ENCODE results near the gene PRR20G.
"Not testable (repeated sequence)": the region's sequence is repeated elsewhere in the genome, so short reads cannot be mapped to it uniquely, and the experiment has no call there.

The PRR20G gene

DNA sequence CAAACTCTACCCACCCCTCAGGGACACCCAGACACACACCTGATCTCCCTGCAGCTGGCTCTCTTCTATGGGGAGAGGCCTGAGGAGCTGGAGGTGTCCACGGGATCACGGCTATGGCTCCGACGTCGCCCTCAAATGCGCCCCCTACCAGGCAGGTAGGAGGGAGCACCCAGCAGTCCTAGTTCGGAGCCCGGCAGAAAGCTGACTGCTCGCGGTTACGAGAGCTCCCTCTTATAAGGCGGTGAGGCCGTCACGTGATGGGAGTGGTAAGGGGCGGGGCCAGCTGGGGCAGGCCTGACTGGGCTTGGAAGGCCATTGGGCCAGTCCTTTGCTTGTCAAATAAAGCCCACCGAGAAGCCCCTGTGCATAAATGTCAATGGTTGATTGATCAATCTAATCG lies at the start of gene PRR20G:
Gene PRR20G (minus strand): TSS at position 207 of the 400 bp plus-strand sequence. CDS start 681 bp downstream, outside the sequence.
- DNase-seq, result no peak

DNA sequence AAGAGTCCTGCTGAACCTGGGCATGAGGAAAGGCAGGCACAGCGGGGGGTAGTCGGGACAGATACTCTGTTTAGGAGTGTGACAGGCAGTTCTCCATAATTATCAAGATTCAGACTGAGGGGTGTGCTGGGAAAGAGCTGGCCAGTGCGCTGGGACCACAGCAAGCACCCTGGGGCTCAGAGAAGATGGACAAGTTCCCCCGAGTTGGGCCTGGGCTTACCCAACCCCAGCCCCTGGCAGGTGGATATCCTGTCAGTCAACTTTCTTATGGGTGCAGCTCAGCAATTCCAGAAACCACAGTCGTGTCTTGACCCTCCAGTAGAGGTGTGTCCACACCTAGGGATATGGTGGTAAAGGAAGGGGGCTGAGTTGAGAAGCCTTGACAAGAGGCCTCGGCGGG lies 49.2 kb upstream of the PRR20G start:
- DNase-seq, result no peak

DNA sequence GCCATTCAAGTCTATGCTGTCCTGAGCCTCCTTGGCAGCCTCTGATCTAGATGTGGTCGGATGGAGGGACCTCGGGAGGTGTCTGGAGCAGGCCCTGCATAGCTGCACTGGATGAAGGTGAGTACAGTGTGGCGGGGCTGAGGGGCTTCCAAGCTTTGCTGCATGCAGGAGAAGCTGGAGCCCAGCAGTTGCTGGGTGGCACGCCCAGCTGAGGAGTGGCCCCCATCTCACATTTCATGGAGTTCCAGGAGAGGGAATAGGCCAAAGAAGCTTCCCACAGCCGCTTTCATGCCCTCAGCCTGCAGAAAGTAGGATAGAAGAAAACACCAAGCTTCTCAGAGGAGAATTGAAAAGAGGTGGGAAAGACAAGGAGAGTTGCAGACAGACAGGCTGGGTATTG lies 48.3 kb upstream of the PRR20G start:
- no peak for DNase-seq

DNA sequence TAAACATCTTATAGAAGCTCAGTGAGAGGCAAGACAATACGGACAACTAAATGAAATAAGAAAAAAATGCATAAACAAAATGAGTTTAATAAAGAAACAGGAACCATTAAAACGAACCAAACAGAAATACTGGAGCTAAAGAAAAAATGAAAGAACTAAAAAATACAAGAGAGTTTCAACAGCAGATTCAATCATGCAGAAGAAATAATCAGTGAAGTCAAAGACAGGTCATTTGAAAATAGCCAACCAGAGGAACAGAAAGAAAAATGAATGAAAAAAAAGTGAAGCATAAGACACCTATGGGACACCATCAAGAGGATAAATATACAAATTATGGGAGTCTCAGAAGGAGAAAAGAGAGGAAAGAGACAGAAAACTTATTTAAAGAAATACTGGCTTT lies 42.5 kb upstream of the PRR20G start:
- no peak for DNase-seq

DNA sequence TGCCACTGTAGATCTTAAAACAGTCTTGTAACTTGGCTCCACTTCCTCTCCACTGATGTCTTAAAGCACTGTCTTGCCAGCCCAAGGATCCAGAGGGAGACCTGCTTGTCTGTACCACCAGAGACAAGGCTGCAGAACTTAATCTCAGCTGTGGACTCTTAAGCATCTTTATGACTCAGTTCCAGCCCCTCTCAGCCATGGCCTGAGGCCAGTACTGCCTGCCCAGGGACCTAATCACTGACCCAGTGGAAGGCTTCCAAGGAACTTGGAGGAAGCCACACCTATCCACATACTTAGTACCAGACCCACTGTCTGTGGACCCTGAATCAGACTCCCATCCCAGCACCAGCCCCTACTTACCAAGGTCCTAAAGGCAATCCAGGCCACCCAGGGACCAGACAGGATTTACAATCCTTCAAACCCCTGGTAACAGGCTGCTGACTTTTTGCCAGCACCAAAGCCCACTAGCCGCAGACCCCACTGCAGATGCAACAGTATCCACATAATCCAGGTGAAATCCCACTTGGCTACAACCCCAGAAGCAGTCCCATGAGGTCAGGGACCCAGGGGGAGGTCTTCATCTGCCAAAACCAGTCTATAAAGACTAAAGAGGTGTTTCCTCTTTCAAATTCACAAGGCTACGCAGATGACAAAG lies 41.9 kb upstream of the PRR20G start:
- DNase-seq, result no peak

DNA sequence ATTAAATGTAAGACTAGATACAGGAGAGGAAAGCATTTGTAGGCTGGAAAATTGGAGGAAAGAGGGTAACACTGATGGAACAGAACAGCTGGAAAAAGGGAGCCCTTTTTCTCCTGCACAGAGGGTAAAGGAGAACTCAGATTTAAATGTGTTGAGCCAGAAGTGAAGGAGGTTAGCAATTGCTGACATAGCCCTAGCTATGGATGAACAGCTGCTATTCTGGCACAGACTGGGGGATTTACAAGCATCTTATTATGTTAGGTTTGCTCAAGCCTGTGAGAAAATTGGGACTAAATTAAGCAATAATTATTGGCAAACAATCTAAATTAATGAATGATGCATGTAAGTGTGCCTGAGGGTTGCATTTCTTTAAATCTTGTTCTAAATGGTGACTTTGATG lies 40.6 kb upstream of the PRR20G start:
- no peak for DNase-seq

DNA sequence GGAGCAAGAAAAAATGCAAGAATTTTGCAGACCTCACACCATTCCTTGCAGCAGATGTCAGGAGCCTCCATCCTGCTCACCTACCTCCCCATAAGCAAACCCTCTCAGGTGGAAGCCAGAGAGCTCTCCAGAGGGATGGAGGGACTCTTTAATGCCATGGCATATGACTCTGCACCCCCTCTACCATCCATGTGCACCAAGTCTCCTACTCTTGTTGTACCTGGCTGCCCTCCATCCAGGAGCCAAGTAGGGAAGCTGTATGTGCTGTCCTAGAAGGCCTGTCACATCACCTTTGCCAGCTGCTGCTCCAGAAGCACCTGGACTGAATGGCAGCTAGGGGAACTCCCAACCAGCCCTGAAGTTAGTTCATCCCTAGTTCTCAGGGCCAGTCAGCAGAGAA lies 38.5 kb upstream of the PRR20G start:
- no peak for DNase-seq

DNA sequence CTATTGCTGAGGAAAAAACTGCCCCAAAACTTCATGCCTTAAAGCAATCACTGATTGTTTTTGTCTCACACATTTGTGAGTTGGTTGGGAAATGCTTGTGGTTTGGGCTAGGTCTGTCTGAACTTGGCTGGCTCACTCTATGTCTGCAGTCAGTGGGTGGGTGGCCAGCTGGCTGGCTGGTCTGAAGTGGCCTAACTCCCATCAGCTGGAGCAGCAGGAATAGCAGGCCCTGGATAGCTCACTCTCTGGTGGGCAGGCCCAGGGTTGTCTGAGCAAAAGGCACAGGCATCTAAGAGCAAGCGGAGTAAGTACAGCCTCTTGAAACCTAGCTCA lies 37.7 kb upstream of the PRR20G start:
- no peak for DNase-seq

DNA sequence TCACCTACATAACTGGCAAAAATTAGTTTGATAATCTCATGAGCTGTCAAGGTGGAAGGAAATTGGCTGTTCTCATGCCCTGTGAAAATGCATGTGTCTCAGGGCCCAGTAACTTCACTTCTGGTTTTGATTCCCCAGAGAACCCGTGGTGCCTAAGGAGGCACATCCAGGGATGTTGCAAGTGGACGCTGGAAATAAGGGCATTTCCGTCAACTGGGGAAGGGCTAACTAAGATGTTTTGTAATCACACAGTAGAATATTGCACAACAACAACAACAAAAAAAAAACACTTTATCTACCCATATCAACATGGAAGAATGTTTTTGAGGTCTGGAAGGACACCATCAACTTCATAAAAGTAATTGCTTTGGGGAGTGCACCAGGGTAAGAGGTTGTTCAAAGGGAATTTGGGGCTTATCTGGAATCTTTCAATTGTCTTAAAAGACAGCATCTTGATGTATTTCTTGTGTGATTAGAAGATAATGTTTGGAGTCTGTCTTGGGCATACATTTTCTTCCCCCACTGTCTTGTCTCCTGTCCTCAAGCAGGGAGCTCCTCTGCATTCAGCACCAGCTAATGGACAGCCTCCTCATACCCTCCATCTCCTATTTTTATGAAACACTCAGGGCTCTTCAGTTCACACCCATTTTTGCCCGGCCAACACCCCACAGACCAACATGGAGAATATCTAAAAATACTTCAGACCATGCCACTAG lies 37.2 kb upstream of the PRR20G start:
- DNase-seq, result no peak

DNA sequence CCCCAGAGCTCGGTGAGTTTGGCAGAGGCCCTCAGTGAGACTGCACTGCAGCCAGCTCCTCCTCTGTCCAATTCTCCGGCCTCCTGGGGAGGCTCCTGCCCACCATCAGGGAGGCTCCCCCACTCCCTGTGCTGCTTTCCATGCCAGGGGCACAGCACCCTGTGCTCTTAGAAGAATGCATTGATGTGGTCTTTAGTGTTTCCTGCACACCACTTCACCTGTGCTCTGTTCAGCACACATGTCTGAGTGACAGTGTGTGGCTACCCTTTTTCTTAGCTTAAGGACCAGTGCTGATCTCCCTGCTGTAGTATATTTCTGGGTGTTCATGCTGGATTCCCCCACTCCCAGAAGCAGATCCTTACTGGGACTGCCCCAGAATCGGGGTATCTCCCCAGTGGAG lies 36.2 kb upstream of the PRR20G start:
- DNase-seq, result no peak

DNA sequence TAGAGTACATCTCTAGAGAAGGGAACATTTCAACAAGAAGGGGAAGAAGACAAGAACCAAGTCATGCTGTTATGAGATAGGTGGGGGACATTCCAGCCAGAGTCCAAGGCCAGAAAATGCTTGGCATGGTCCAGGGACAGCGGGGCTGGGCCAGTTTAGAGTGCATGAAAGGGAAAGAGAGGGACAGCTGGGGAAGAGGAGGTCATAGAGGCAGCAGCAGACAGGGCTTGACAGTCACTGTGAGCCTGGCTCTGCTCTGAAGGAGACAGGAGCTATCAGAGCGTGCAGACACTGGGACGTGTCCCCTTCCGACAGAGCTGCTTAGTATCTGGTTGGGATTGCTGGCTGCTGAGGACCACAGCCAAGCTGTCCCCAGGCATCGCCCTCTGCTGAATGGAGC lies 35.7 kb upstream of the PRR20G start:
- DNase-seq, result no peak

DNA sequence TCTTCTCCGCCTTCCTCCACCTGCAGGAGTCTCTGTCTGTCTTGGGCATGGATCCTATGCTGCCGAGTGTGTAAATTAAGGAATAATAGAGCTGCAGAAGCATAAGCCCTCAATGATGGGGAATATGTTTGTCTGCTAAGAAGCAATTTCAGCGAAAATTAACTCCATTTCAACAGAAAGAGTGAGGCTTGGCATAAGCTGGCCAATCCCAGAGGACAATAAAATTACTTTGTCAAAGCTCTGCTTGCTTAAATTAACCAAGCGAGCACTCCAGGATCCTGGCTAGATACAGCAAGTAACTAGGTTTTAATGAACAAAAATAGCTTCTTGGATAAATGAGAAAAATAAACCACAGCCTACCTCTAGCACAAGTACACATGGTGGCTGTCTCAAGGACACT lies 33.5 kb upstream of the PRR20G start:
- DNase-seq, result no peak

DNA sequence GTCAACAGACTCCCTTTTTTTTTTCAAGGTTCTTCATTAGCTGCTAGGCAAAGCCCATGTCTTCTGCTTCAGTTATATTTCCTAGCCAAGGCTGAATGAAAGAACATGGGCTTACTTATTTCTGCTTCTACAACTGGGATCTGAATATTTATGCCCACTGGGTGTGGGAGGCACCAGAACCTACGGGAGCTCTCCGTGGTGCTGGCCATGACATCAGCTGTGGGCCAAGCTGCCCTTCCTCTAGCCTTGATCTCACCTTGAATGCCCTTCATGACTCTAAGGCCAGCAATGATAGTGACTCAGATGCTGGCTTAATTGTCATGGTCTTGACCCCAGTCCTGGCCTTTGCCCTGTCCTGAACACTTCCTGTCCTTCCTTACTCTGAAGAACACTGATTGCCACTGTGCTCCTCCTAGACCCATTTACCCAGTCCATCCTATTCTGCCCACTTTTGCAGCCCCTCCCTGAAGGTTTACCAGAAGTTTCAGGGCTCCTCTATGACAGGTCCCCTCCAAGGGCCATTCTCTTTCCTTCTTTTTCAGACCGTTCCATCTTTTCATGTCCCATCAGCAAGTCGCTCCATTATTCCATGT lies 32.8 kb upstream of the PRR20G start:
- no peak for DNase-seq

DNA sequence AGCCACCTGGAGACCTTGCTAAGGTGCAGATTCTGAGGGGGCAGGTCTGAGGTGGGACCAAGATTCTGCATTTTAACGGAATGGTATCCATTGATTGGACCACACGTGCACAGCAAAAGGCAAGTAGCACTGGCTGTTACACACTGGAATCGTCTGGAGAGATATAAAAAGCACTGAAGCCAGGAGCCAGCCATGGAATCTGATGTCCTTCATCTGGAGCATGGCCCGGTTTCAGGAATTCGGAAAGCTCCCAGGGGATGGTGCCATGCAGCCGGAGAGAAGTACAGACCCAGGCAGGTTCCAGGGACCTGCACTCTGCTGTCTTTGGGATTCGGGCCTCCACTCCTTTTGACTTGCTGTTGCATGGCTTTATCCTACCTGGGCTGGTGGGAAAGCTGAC lies 28.8 kb upstream of the PRR20G start:
- no peak for DNase-seq

DNA sequence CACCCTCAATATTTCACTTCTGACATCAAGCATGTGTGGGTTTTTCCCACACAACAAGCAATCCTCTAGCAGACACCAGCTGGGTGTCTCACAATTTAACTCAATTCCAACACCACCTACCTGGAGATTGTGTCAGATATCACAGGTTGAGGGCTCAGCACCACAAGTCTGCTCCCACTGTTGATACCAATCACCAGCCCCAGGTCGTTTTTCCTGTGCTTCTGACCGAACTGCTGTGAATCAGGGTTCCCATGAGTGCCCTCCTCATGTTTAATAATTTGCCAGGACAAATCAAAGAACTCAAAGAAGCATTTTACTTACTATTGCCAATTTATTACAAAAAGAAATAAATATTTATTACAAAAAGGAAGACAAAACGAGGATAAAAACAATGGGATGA lies 25.0 kb upstream of the PRR20G start:
- DNase-seq, result no peak

DNA sequence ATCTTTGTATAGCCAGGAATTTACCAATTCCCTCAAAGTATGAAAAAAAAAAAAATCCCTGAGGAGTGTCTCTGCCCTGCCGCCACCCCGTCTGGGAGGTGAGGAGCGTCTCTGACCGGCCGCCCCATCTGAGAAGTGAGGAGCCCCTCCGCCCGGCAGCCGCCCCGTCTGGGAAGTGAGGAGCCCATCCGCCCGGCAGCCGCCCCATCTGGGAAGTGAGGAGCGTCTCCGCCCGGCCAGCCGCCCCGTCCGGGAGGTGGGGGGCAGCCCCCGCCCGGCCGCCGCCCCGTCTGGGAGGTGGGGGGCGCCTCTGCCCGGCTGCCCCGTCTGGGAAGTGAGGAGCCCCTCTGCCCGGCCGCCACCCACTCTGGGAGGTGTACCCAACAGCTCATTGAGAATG lies 21.0 kb upstream of the PRR20G start:
- not testable (repeated sequence) for DNase-seq

DNA sequence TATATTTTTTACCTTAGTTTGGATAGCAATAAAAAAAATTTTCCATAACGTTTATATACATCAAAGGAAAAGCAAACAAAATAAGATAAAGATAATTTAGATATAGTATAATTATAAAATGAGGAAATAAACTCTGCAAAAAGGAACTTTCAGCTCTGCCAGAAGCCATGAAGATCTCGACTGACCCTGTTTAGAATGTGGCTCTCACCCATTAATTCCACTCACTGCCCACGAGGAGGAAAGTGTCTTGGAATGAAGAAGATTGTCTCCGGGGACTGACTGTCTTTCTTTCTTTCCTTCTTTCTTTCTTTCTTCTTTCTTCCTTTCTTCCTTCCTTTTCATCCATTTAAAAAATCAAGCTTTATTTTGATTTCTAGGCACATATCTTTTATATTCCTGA lies 20.1 kb upstream of the PRR20G start:
- no peak for DNase-seq

DNA sequence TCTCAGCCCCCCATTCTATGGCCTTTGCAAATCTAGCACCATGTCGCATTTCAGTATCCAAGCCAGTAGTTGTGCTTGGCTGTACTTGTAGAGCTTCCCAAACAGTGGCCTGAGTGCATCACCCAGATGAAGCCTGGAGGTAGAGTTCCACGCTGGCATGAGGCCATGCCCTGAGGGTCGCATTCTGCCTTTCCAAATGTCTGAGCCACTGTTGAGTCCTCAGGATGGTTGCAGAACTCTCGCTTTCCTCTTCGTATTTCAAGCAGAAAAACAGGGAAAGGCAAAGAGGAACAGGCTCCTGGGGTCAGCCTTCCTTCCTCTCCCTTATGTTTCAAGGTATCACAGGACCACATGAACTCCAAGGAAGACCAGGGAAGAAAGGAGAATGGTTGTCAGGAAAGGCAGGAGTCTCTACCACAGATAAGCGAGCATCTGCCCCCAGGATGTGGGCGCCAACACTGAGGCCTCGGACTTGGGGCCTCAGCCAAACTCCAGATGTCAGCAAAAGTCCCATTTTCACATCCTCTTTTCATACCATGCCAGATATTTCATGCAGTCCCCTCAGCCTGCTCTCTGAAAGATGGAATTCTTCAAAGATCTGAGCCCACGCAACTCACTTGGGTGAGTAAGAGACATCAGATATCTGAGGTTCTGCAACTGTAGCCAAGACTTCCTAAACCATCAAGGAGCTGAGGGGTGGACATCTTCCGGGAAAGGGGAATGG lies 19.4 kb upstream of the PRR20G start:
- DNase-seq, result no peak

DNA sequence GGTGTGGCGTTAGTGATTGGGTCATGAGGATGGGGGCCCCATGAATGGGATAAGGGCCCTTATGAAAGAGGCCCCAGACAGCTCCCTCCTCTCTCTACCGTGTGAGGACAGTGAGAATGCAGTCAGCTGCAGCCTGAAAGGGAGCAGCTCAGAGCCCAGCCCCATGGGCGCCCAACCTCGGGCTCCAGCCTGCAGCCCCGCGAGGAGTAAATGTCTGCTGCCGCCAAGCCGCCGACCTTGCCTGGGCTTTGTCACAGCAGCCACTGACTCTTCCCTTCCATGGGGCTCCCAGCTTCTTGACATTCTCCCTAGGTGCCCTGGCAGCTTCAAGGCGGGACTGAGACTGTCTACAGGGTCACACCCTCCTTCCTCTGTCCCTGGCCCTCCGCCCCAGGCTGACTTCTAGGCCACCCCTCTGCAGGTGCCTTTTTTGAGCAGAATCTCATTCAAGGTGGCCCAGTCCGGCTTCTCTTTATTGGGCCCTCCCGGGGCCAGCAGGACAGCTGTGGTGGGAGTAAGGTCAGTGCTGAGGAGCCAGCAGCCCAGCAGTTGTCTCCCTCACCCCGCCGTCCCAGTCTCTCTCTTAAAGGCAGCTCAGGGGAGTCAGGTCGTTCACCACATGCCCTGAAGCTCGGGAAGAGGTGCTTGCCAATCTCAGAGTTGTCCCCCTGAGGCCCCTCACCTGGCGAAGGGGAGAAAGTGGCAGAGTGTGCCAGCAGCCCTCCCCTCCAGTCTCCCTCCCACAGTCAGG lies 18.7 kb upstream of the PRR20G start:
- DNase-seq, result no peak

DNA sequence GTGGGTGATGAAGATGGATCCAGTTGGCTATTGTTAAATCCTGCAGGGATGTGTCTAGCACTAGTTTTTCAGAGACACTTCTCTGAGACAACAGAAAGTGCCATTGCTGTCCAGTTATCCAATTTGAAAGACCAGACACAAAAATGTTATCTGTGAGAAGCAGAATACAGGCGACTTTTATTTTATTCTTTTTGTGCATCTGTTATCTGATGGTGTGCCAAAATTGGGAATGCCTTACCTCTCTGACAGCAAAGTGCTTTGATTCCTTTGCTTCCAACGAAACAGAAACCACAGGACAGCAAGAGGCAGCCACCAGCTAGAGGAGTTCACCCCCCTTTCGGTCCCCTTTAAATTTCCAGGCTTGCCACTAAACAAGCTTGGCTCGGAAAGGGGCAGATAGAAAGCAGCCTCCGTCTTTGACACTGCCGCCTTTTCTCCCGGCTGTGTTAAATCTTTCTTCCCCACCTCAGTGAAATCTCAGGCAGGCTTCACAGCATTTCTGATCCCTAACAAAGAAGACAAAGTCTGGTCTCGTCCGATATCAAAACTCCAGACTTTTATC lies 17.7 kb upstream of the PRR20G start:
- no peak for DNase-seq

DNA sequence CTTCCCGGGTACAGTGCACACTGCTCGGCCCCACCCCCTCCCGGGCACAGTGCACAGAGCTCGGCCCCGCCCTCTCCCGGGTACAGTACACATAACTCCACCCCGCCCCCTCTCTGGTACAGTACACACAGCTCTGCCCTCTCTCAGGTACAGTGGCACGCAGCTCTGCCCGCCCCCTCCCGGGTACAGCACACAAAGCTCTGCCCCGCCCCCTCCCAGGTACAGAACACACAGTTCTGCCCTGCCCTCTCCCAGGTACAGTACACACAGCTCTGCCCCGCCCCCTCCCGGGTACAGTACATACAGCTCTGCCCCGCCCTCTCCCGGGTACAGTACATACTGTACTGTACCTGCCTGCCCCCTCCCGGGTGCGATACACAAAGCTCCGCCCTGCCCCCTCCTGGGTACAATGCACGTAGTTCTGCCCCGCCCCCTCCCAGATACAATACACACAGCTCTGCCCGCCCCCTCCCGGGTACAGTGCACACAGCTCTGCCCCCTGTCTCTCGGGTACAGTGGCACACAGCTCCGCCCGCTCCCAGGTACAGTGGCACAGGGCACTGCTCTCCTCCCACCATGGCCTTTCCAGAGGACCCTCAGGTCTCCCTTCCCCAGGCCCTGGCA lies 16.4 kb upstream of the PRR20G start:
- DNase-seq, result no peak

DNA sequence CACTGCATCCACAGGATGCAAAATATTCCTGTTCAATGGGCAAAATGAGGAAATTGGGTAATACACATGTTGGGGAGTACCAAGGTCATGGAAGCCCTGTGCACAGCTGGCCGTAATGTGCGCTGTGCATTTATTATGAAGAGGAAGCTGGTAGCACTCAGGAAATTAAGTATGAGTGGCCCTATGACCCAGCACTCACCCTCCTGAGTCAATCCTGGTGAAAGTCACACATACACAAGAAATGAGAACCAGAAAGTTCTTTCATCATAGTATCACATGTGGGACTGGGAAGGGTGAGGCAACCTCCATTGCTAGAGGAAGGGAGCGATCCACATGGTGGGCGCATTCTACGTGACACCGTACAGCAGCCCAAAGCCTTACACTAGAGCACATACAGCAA lies 11.4 kb upstream of the PRR20G start:
- no peak for DNase-seq
